HCT116 (cell line): ENCODE measurements around the gene GZMA. TPM values are rescaled to one million over a fixed set of nuclear protein-coding genes. Genes with fewer than 3 reads are reported as not detected.

Source experiments
- ATAC-seq: fragments of 200-7000 bp; cut with Tn5 transposase; 2 replicates; pipeline ENCODE4 v1.9.1; 2020; ENCODE audit warnings: mild to moderate bottlenecking, moderate library complexity
- BruUV-seq: library from RNA; stranded (reverse); fragments of 400-500 nt; replicated peaks from 2 replicates; lab custom pipeline; 2021; lab: Mats Ljungman, UMichigan
- CTCF ChIA-PET: fragments of 300-600 bp; sonication (Branson Sonifier 250); formaldehyde crosslinking; loops from one replicate; lab custom pipeline; 2021; ENCODE audit warnings: antibody characterized with exemption; lab: Charles Lee
- POLR2A ChIA-PET: fragments of 300-600, 350-600 bp; sonication (Branson Sonifier 250); formaldehyde crosslinking; loops from one replicate; lab custom pipeline; 2021; ENCODE audit warnings: antibody characterized with exemption; lab: Charles Lee
- RAD21 ChIA-PET, 2 experiments: fragments of 300-600 bp; sonication (Branson Sonifier 250); formaldehyde crosslinking; loops; one replicate each; lab custom pipeline; 2023; ENCODE audit warnings: low total read pairs in 2 of 2; ENCODE audit not compliant: uncharacterized antibody in 2 of 2, unreplicated experiment in 2 of 2, low non-redundant PET in 1 of 2; lab: Charles Lee
- DNase-seq: peaks from one replicate; pipeline ENCODE4 v3.0.0-alpha.2; 2010; ENCODE audit warnings: low read depth, low spot score
- H2AFZ ChIP-seq: fragments of 200-600 bp; shearing (Covaris generic), sonication (generic); 2 replicates; pipeline ENCODE4 v1.6.1; 2017; ENCODE audit warnings: low read depth, mixed run types, mixed read lengths, antibody characterized with exemption, low read length; ENCODE audit not compliant: poor library complexity, severe bottlenecking
- H3K27ac ChIP-seq: 2 replicates; pipeline ENCODE4 v1.5.1; 2012; ENCODE audit warnings: low read depth, low read length
- H3K27me3 ChIP-seq: fragments of 200-600 bp; sonication (generic); 2 replicates; pipeline ENCODE4 v1.6.1; 2016; ENCODE audit warnings: mixed run types, low read length, mixed read lengths; ENCODE audit not compliant: insufficient read depth
- H3K36me3 ChIP-seq, 2 experiments: fragments of 200-500 bp in 1 of 2; fragments of 200-600 bp in 1 of 2; sonication (Bioruptor generic) in 1 of 2; sonication (generic) in 1 of 2; 2 replicates each; pipeline versions ENCODE4 v1.5.1 to v1.6.1; 2014 to 2016; ENCODE audit warnings: low read length in 2 of 2, inconsistent platforms in 1 of 2, mixed read lengths in 1 of 2, mixed run types in 1 of 2; ENCODE audit not compliant: insufficient read depth in 2 of 2, control insufficient read depth in 1 of 2
- H3K4me1 ChIP-seq, 2 experiments: fragments of 200-600 bp in 1 of 2; sonication (generic) in 1 of 2; 2 replicates each; pipeline versions ENCODE4 v1.5.1 to v1.6.1; 2012 to 2017; ENCODE audit warnings: low read length in 2 of 2, inconsistent platforms in 1 of 2, mild to moderate bottlenecking in 1 of 2, mixed read lengths in 1 of 2, mixed run types in 1 of 2, moderate library complexity in 1 of 2; ENCODE audit not compliant: insufficient read depth in 2 of 2, control insufficient read depth in 1 of 2
- H3K4me2 ChIP-seq: fragments of 200-600 bp; sonication (generic); 2 replicates; pipeline ENCODE4 v1.6.1; 2017; ENCODE audit warnings: mixed run types, low read length, mixed read lengths
- H3K4me3 ChIP-seq, 2 experiments: fragments of 200-600 bp in 1 of 2; sonication (generic) in 1 of 2; replicated peaks in 1 of 2; 2 replicates each; pipeline ENCODE4 v1.5.1; 2011 to 2016; ENCODE audit warnings: low read length in 2 of 2, control low read depth in 1 of 2, low read depth in 1 of 2, mild to moderate bottlenecking in 1 of 2, mixed read lengths in 1 of 2, mixed run types in 1 of 2
- H3K79me2 ChIP-seq: fragments of 200-600 bp; sonication (generic); 2 replicates; pipeline ENCODE4 v1.6.1; 2017; ENCODE audit warnings: mild to moderate bottlenecking, mixed run types, low read length, moderate library complexity, mixed read lengths; ENCODE audit not compliant: insufficient read depth
- H3K9ac ChIP-seq: fragments of 200-600 bp; sonication (generic); 2 replicates; pipeline ENCODE4 v1.6.1; 2016; ENCODE audit warnings: low read length, mixed read lengths
- H3K9me2 ChIP-seq: fragments of 200-600 bp; sonication (generic), shearing (Covaris generic); 2 replicates; pipeline ENCODE4 v1.6.1; 2017; ENCODE audit warnings: mixed run types, mild to moderate bottlenecking, moderate library complexity; ENCODE audit not compliant: insufficient read depth
- H3K9me3 ChIP-seq, 2 experiments: fragments of 200-500 bp in 1 of 2; fragments of 200-600 bp in 1 of 2; sonication (Bioruptor generic) in 1 of 2; sonication (generic) in 1 of 2; 2 replicates each; pipeline ENCODE4 v1.6.1; 2014 to 2017; ENCODE audit warnings: low read length in 2 of 2, mixed read lengths in 2 of 2, inconsistent platforms in 1 of 2, low read depth in 1 of 2, mild to moderate bottlenecking in 1 of 2, mixed run types in 1 of 2, moderate library complexity in 1 of 2; ENCODE audit not compliant: control insufficient read depth in 1 of 2, insufficient read depth in 1 of 2
- H4K20me1 ChIP-seq: fragments of 200-600 bp; sonication (generic), shearing (Covaris generic); 2 replicates; pipeline ENCODE4 v1.6.1; 2017; ENCODE audit warnings: mixed run types, mild to moderate bottlenecking, moderate library complexity; ENCODE audit not compliant: insufficient read depth
- CEBPB ChIP-seq: IDR thresholded peaks from 2 replicates; pipeline ENCODE4 v1.6.1; 2012; ENCODE audit warnings: low read depth
- CTCF ChIP-seq, 3 experiments: fragments of 200-600 bp in 1 of 3; sonication (generic) in 1 of 3; IDR thresholded peaks in 2 of 3; conservative IDR thresholded peaks in 1 of 3; 2 replicates each; pipeline ENCODE4 v1.5.1; 2012 to 2017; ENCODE audit warnings: low read depth in 2 of 3, low read length in 2 of 3, antibody characterized with exemption in 1 of 3, borderline replicate concordance in 1 of 3, control low read depth in 1 of 3, mild to moderate bottlenecking in 1 of 3, mixed read lengths in 1 of 3, mixed run types in 1 of 3, moderate library complexity in 1 of 3; ENCODE audit not compliant: insufficient read depth in 1 of 3
- EGR1 ChIP-seq: IDR thresholded peaks from 2 replicates; pipeline ENCODE4 v1.6.1; 2012; ENCODE audit warnings: low read depth
- ELF1 ChIP-seq: IDR thresholded peaks from 2 replicates; pipeline ENCODE4 v1.6.1; 2012; ENCODE audit warnings: low read depth, borderline replicate concordance
- JUND ChIP-seq: IDR thresholded peaks from 2 replicates; pipeline ENCODE4 v1.6.1; 2012
- SRF ChIP-seq: IDR thresholded peaks from 2 replicates; pipeline ENCODE4 v1.6.1; 2012; ENCODE audit warnings: low read depth
- TCF7L2 ChIP-seq: IDR thresholded peaks from 2 replicates; pipeline ENCODE4 v1.7.0; 2011; ENCODE audit warnings: borderline replicate concordance, inconsistent platforms; ENCODE audit not compliant: insufficient read depth, insufficient read length; ENCODE audit errors: extremely low read depth
- ZFX ChIP-seq: fragments of 450-650 bp; IDR thresholded peaks from 2 replicates; pipeline ENCODE4 v1.6.1; 2017
- ZNF274 ChIP-seq: fragments of 200-500 bp; sonication (Bioruptor generic); IDR thresholded peaks from 2 replicates; pipeline ENCODE4 v1.6.1; 2014; ENCODE audit warnings: mild to moderate bottlenecking, low read depth, low read length, inconsistent platforms
- intact Hi-C: fragments of 100-400 bp; cut with micrococcal nuclease; formaldehyde crosslinking; loops from 2 replicates; pipeline ENCODE4 v1.10.0; 2022
- total RNA-seq: library from RNA; stranded (reverse); gene quantifications from one replicate; pipeline ENCODE4 v1.2.1, GENCODE V29; 2021; ENCODE audit not compliant: unreplicated experiment
- TF ChIP-seq, protein P1 (sequence below): IDR thresholded peaks from 2 replicates; pipeline ENCODE4 v1.6.1; 2011; ENCODE audit warnings: mild to moderate bottlenecking, low read length, moderate library complexity; ENCODE audit not compliant: insufficient replicate concordance; ENCODE audit errors: extremely low read depth
- TF ChIP-seq, protein P2 (sequence below): IDR thresholded peaks from 2 replicates; pipeline ENCODE4 v1.6.1; 2012; ENCODE audit warnings: low read depth

GZMA gene
- total RNA-seq, 1 experiment from 2014 or later, result not detected

- Histone ChIP-seq H4K20me1 (no peaks in the 10 kb centered on the region), H3K9me3 (no peaks in the 10 kb centered on the region), H2AFZ (no peak overlapping the region), H3K79me2 (no peaks in the 10 kb centered on the region), H3K4me3 (no peak overlapping the region), H3K9me2 (no peaks in the 10 kb centered on the region), H3K9ac (no peak overlapping the region), H3K4me1 (no peaks in the 10 kb centered on the region), H3K36me3 (no peaks in the 10 kb centered on the region), H3K4me2 (no peak overlapping the region), H3K27ac (no peak overlapping the region), H3K27me3 (peaks cover 41% of the 10 kb centered on the region; the same call in 1 of the 2 replicates)
- TF ChIP-seq JUND (no peak), ZFX (no peak), EGR1 (no peak), TCF7L2 (no peak), CTCF (IDR thresholded peaks at IDR 0.05 in 2 of 3, conservative IDR thresholded peaks at IDR 0.05 in 1 of 3; ENCODE audit: borderline replicate concordance in 1 of 3, insufficient read depth in 1 of 3, low read depth in 2 of 3, low read length in 2 of 3) (no peak), ZNF274 (no peak), ELF1 (no peak), CEBPB (no peak), SRF (no peak)
- TF ChIP-seq, protein P1, sequence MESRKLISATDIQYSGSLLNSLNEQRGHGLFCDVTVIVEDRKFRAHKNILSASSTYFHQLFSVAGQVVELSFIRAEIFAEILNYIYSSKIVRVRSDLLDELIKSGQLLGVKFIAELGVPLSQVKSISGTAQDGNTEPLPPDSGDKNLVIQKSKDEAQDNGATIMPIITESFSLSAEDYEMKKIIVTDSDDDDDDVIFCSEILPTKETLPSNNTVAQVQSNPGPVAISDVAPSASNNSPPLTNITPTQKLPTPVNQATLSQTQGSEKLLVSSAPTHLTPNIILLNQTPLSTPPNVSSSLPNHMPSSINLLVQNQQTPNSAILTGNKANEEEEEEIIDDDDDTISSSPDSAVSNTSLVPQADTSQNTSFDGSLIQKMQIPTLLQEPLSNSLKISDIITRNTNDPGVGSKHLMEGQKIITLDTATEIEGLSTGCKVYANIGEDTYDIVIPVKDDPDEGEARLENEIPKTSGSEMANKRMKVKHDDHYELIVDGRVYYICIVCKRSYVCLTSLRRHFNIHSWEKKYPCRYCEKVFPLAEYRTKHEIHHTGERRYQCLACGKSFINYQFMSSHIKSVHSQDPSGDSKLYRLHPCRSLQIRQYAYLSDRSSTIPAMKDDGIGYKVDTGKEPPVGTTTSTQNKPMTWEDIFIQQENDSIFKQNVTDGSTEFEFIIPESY, result no peak
- TF ChIP-seq, protein P2, sequence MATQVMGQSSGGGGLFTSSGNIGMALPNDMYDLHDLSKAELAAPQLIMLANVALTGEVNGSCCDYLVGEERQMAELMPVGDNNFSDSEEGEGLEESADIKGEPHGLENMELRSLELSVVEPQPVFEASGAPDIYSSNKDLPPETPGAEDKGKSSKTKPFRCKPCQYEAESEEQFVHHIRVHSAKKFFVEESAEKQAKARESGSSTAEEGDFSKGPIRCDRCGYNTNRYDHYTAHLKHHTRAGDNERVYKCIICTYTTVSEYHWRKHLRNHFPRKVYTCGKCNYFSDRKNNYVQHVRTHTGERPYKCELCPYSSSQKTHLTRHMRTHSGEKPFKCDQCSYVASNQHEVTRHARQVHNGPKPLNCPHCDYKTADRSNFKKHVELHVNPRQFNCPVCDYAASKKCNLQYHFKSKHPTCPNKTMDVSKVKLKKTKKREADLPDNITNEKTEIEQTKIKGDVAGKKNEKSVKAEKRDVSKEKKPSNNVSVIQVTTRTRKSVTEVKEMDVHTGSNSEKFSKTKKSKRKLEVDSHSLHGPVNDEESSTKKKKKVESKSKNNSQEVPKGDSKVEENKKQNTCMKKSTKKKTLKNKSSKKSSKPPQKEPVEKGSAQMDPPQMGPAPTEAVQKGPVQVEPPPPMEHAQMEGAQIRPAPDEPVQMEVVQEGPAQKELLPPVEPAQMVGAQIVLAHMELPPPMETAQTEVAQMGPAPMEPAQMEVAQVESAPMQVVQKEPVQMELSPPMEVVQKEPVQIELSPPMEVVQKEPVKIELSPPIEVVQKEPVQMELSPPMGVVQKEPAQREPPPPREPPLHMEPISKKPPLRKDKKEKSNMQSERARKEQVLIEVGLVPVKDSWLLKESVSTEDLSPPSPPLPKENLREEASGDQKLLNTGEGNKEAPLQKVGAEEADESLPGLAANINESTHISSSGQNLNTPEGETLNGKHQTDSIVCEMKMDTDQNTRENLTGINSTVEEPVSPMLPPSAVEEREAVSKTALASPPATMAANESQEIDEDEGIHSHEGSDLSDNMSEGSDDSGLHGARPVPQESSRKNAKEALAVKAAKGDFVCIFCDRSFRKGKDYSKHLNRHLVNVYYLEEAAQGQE, result no peak
- CTCF ChIA-PET, result no interaction called here
- no TSS peak for BruUV-seq
- POLR2A ChIA-PET, result no interaction called here
- RAD21 ChIA-PET, result no interaction called here
- ATAC-seq, result no peak
- DNase-seq, result no peak
- intact Hi-C loops, result no loop called here
Measured at GRCh38 chr5:55114061-55114460, 11.6 kb downstream of the GZMA start.
